Keratinocyte (primary cell): ENCODE measurements around the gene CDS2. TPM values are rescaled to one million over a fixed set of nuclear protein-coding genes. Genes with fewer than 3 reads are reported as not detected.

Source experiments
- DNase-seq: peaks from one replicate; pipeline ENCODE4 v3.0.0-alpha.2; 2011; ENCODE audit warnings: low read depth, missing footprints, low spot score
- FAIRE-seq: peaks from 2 replicates; lab custom pipeline; 2011; peaks lifted over from hg19 to GRCh38; lab: Jason Lieb, UNC
- H2AFZ ChIP-seq: 2 replicates; pipeline ENCODE4 v1.6.0; 2012; ENCODE audit warnings: low read length, control low read depth, inconsistent platforms; ENCODE audit not compliant: control insufficient read depth
- H3K27ac ChIP-seq: 2 replicates; pipeline ENCODE4 v1.5.1; 2011; ENCODE audit warnings: low read length; ENCODE audit not compliant: control insufficient read depth, insufficient read depth
- H3K27me3 ChIP-seq: 3 replicates; pipeline ENCODE4 v1.6.0; 2011; ENCODE audit warnings: low read length; ENCODE audit not compliant: control insufficient read depth, insufficient read depth; ENCODE audit errors: extremely low read depth
- H3K36me3 ChIP-seq, 2 experiments: 2 replicates in 1 of 2; 3 replicates in 1 of 2; pipeline ENCODE4 v1.5.1; 2011; ENCODE audit warnings: low read length in 2 of 2, mild to moderate bottlenecking in 1 of 2; ENCODE audit not compliant: control insufficient read depth in 2 of 2, insufficient read depth in 2 of 2; ENCODE audit errors: extremely low read depth in 1 of 2
- H3K4me1 ChIP-seq: 3 replicates; pipeline ENCODE4 v1.5.1; 2011; ENCODE audit warnings: low read length; ENCODE audit not compliant: control insufficient read depth, insufficient read depth; ENCODE audit errors: extremely low read depth
- H3K4me2 ChIP-seq: 3 replicates; pipeline ENCODE4 v1.6.0; 2011; ENCODE audit warnings: low read depth, low read length; ENCODE audit not compliant: control insufficient read depth, insufficient read depth; ENCODE audit errors: extremely low read depth
- H3K4me3 ChIP-seq, 3 experiments: fragments of 200-600 bp in 1 of 3; sonication (generic) in 1 of 3; 2 replicates in 2 of 3; 3 replicates in 1 of 3; pipeline ENCODE4 v1.5.1; 2011 to 2016; ENCODE audit warnings: low read length in 3 of 3, mild to moderate bottlenecking in 3 of 3, control low read depth in 2 of 3, inconsistent platforms in 1 of 3, low read depth in 1 of 3, mixed read lengths in 1 of 3, mixed run types in 1 of 3, moderate library complexity in 1 of 3; ENCODE audit not compliant: control insufficient read depth in 2 of 3, insufficient read depth in 2 of 3; ENCODE audit errors: extremely low read depth in 1 of 3
- H3K79me2 ChIP-seq: 2 replicates; pipeline ENCODE4 v1.6.0; 2012; ENCODE audit warnings: low read length; ENCODE audit not compliant: control insufficient read depth, insufficient read depth
- H3K9ac ChIP-seq: 3 replicates; pipeline ENCODE4 v1.6.0; 2011; ENCODE audit warnings: low read length; ENCODE audit not compliant: control insufficient read depth, insufficient read depth; ENCODE audit errors: extremely low read depth
- H3K9me1 ChIP-seq: 3 replicates; pipeline ENCODE4 v1.6.0; 2011; ENCODE audit warnings: low read length; ENCODE audit not compliant: control insufficient read depth, insufficient read depth; ENCODE audit errors: extremely low read depth
- H3K9me3 ChIP-seq: 2 replicates; pipeline ENCODE4 v1.5.1; 2012; ENCODE audit warnings: low read depth, low read length; ENCODE audit not compliant: control insufficient read depth
- H4K20me1 ChIP-seq: 3 replicates; pipeline ENCODE4 v1.6.0; 2011; ENCODE audit warnings: low read length; ENCODE audit not compliant: control insufficient read depth, insufficient read depth; ENCODE audit errors: extremely low read depth
- EZH2 ChIP-seq: IDR thresholded peaks from one replicate; pipeline ENCODE4 v1.6.1; 2012; ENCODE audit warnings: inconsistent platforms, mild to moderate bottlenecking, low read length, moderate library complexity
- dilution Hi-C: fragments of 300-500 bp; cut with MboI; formaldehyde crosslinking; loops from one replicate; pipeline ENCODE4 v1.7.0; 2020; ENCODE audit warnings: low sequenced_read_pairs; ENCODE audit not compliant: extremely low pct_ligation_motif_present
- polyA plus RNA-seq, 5 experiments: library from polyadenylated mRNA; depleted of rRNA in 3 of 5; stranded (reverse) in 3 of 5; stranded (forward) in 1 of 5; unstranded in 1 of 5; fragments of >200 nt; gene quantifications; 1 replicate in 1 of 5; 2 replicates in 3 of 5; 3 replicates in 1 of 5; pipeline versions ENCODE4 v1.2.1 to v1.2.3, GENCODE V29; 2011 to 2012; ENCODE audit warnings: missing spikeins in 2 of 5, low read depth in 1 of 5, low replicate concordance in 1 of 5
- TF ChIP-seq, protein P1 (sequence below), 3 experiments: IDR thresholded peaks in 1 of 3; conservative IDR thresholded peaks in 1 of 3; optimal IDR thresholded peaks in 1 of 3; 2 replicates in 2 of 3; 3 replicates in 1 of 3; pipeline versions ENCODE3 to v1.5.1; 2011; ENCODE audit warnings: low read length in 3 of 3, mild to moderate bottlenecking in 3 of 3, moderate library complexity in 2 of 3, control low read depth in 1 of 3, inconsistent platforms in 1 of 3; ENCODE audit not compliant: insufficient read depth in 2 of 3; ENCODE audit errors: extremely low read depth in 1 of 3

CDS2 gene
- polyA plus RNA-seq, 1 donor (not counting 4 experiments of a cell fraction or from before 2014, with no cell fraction given): 67.1 TPM

DNA sequence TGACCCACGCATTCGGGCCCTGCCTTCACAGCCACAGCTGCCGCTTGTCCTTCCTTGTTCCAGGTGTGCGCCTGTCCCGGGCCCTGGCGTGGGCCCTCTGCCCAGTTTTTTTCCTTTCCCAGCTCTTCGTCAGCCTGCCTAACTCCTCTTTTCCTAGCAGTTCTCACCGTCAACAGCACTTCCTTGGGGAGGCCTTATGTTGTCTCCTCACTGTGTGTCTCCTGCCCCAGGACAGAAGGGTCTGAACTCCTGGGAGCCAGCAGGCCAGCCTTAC is 71.8 kb downstream of the CDS2 start:
- Histone ChIP-seq H4K20me1 (no peaks in the 10 kb centered on the region), H3K27ac (no peak overlapping the region), H3K4me3 (no peak overlapping the region), H3K36me3 (peaks cover 10 to 14% of the 10 kb centered on the region in 2 experiments), H3K4me1 (no peaks in the 10 kb centered on the region), H3K27me3 (no peaks in the 10 kb centered on the region), H3K4me2 (no peak overlapping the region), H3K9me3 (no peaks in the 10 kb centered on the region), H3K9ac (no peak overlapping the region), H3K9me1 (no peaks in the 10 kb centered on the region), H3K79me2 (no peaks in the 10 kb centered on the region), H2AFZ (no peak overlapping the region)
- no peak for DNase-seq
- FAIRE-seq: no peak
- dilution Hi-C loops: no loop called here
- TF ChIP-seq, protein P1, sequence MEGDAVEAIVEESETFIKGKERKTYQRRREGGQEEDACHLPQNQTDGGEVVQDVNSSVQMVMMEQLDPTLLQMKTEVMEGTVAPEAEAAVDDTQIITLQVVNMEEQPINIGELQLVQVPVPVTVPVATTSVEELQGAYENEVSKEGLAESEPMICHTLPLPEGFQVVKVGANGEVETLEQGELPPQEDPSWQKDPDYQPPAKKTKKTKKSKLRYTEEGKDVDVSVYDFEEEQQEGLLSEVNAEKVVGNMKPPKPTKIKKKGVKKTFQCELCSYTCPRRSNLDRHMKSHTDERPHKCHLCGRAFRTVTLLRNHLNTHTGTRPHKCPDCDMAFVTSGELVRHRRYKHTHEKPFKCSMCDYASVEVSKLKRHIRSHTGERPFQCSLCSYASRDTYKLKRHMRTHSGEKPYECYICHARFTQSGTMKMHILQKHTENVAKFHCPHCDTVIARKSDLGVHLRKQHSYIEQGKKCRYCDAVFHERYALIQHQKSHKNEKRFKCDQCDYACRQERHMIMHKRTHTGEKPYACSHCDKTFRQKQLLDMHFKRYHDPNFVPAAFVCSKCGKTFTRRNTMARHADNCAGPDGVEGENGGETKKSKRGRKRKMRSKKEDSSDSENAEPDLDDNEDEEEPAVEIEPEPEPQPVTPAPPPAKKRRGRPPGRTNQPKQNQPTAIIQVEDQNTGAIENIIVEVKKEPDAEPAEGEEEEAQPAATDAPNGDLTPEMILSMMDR (optimal IDR thresholded peaks at IDR 0.05 in 1 of 3, IDR thresholded peaks at IDR 0.05 in 1 of 3, conservative IDR thresholded peaks at IDR 0.05 in 1 of 3; ENCODE audit: extremely low read depth in 1 of 3, insufficient read depth in 2 of 3, low read length in 3 of 3): no peak
- no peak for TF ChIP-seq EZH2

DNA sequence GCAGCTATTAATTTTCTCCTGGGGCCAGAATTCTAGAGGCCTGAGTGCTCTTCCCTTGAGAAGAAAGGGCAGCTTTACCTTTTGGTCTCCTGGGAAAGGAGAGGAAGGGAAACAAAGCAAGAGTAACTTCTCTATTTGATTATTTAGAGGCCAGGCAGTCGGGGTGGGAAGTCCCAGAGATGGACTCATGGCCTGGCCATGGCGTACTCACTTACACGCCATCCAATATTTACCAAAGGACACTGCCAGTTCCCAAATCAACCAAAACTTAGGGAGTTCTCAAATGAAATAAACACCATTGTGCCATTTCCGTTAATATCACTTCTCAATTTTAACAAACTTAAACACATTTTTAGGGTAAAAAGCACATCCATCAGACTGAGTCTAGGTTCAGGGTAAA is 76.6 kb downstream of the CDS2 start:
- no peaks in the 10 kb centered on the region for H3K4me1 ChIP-seq
- H2AFZ ChIP-seq: no peak overlapping the region
- no peaks in the 10 kb centered on the region for H3K9me1 ChIP-seq
- H3K79me2 ChIP-seq: no peaks in the 10 kb centered on the region
- H3K36me3 ChIP-seq: peaks cover under 1 to 5% of the 10 kb centered on the region in 2 experiments
- dilution Hi-C loops: no loop called here
- no peaks in the 10 kb centered on the region for H3K27me3 ChIP-seq
- FAIRE-seq: no peak
- no peak overlapping the region for H3K27ac ChIP-seq
- H3K4me3 ChIP-seq: no peak overlapping the region
- no peaks in the 10 kb centered on the region for H4K20me1 ChIP-seq
- no peak for DNase-seq
- no peak for TF ChIP-seq EZH2
- TF ChIP-seq, protein P1 (optimal IDR thresholded peaks at IDR 0.05 in 1 of 3, IDR thresholded peaks at IDR 0.05 in 1 of 3, conservative IDR thresholded peaks at IDR 0.05 in 1 of 3; ENCODE audit: extremely low read depth in 1 of 3, insufficient read depth in 2 of 3, low read length in 3 of 3): no peak
- no peaks in the 10 kb centered on the region for H3K9me3 ChIP-seq
- no peak overlapping the region for H3K4me2 ChIP-seq
- no peak overlapping the region for H3K9ac ChIP-seq
